Activated CD4-positive, alpha-beta T cell treated with anti-CD3 and anti-CD28 coated beads, Interleukin-2, amount 10 ng/mL, durations not matched to agents 24 days and 14 days (primary cell): ENCODE measurements around the gene RASIP1. TPM values are rescaled to one million over a fixed set of nuclear protein-coding genes. Genes with fewer than 3 reads are reported as not detected.
"Not testable (repeated sequence)": the region's sequence is repeated elsewhere in the genome, so short reads cannot be mapped to it uniquely, and the experiment has no call there.

ENCODE experiments used
- DNase-seq: peaks from one replicate; pipeline ENCODE4 v3.0.0; 2022
- H3K27ac Mint-ChIP-seq: one replicate; pipeline ENCODE4 v1.8.0; 2022; ENCODE audit warnings: mild to moderate bottlenecking, mixed read lengths
- H3K27me3 Mint-ChIP-seq: one replicate; pipeline ENCODE4 v1.8.0; 2022; ENCODE audit warnings: mixed read lengths
- H3K36me3 Mint-ChIP-seq: one replicate; pipeline ENCODE4 v1.8.0; 2022; ENCODE audit warnings: low read depth, mild to moderate bottlenecking, mixed read lengths
- H3K4me1 Mint-ChIP-seq: one replicate; pipeline ENCODE4 v1.8.0; 2021; ENCODE audit warnings: mixed read lengths
- H3K4me3 Mint-ChIP-seq: one replicate; pipeline ENCODE4 v1.8.0; 2022; ENCODE audit warnings: mild to moderate bottlenecking, moderate library complexity, mixed read lengths
- H3K9me3 Mint-ChIP-seq: one replicate; pipeline ENCODE4 v1.8.0; 2021; ENCODE audit warnings: mixed read lengths
- intact Hi-C: fragments of 100-400 bp; cut with micrococcal nuclease; formaldehyde crosslinking; loops from one replicate; pipeline ENCODE4 v1.15.1; 2023
- total RNA-seq: library from RNA; stranded (reverse); gene quantifications from 2 replicates; pipeline ENCODE4 v1.2.3, GENCODE V29; 2022

The RASIP1 gene
- total RNA-seq, 1 donor from 2014 or later: 0.82 TPM

DNA sequence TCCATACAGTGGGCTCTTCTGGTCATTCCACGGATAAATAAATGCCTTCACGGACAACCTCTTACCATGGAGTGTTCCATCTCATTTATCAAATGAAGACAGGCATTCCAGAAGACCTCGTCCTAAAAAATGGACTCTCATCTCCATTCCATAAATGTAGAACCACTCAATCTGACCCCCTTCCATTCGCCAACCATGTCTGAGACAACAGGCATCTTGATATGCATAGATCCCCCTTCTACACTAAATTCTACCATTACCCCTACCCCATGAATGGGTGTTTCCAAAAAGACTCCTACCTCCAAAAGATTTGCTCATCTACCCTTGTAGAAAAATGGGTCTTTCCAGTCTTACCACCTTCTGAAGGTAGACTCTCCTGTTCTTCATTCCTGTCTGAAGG, 9.0 kb downstream of the RASIP1 start:
- peaks cover 3% of the 10 kb centered on the region for H3K4me1 Mint-ChIP-seq
- no peak overlapping the region for H3K4me3 Mint-ChIP-seq
- intact Hi-C loops: no loop called here
- H3K27me3 Mint-ChIP-seq: peaks cover 4% of the 10 kb centered on the region
- H3K27ac Mint-ChIP-seq: no peak overlapping the region
- peaks cover 17% of the 10 kb centered on the region for H3K9me3 Mint-ChIP-seq
- peaks cover 12% of the 10 kb centered on the region for H3K36me3 Mint-ChIP-seq
- no peak for DNase-seq

DNA sequence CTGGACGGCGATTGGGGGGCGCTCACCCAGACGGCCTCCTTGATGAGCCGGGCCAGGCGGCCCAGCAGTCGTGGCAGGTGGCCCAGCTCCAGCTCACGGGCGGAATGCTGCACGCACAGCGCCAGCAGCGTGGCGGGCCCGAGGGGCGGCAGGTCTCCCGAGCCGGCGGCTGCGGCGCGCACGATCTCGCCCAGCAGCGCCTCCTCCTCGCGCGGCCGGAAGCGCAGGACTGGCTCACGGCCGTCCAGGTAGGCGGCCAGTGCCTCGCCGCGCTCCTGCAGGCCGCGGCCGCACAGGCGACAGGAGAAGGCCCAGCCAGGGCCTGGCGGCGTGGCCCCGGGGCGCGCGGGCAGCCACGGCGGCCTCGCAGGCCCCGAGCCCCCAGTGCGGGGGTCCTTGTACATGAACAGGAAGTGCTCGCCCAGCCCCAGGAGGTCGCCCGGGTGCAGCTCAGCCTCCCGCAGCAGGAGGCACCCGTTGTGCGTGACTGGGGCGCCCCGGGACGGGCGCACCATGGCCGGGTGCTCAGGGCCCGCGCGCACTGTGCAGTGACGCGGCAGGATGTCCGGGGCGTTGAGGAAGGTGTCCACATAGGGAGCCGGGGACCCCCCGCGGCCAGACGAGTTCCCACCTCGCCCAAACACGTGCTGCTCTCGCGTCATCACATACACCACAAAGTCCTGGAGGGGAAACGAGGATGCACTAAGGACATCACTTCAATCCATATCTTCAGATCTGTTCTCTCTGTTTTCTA, 11.3 kb downstream of the RASIP1 start:
- no peak overlapping the region for H3K27ac Mint-ChIP-seq
- peaks cover 29% of the 10 kb centered on the region for H3K9me3 Mint-ChIP-seq
- intact Hi-C loops: no loop called here
- peaks cover 4% of the 10 kb centered on the region for H3K27me3 Mint-ChIP-seq
- H3K4me3 Mint-ChIP-seq: no peak overlapping the region
- peak; percentile 54 for DNase-seq
- peaks cover 22% of the 10 kb centered on the region for H3K36me3 Mint-ChIP-seq
- peaks cover 14% of the 10 kb centered on the region for H3K4me1 Mint-ChIP-seq

DNA sequence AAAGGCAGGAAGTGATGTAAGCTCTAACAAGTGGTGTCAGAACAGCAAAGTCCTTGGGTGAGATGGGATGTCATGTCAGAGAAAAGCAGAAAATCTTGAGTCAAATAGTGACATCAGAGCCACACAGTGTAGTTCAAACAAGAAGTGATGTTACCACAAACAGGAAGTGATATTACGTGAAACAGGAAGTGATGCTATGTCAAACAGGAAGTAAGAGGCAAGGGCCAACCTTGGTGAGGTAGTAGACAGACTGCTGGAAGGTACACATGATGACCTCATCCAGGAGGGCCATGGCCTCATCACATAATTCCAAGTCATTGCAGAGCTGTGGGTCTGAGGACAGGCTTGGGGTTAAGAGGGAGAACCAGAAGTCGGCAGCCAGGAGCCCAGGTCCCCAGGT, 13.9 kb downstream of the RASIP1 start:
- intact Hi-C loops: no loop called here
- peak overlapping the region; percentile 69 for H3K27ac Mint-ChIP-seq
- peaks cover 14% of the 10 kb centered on the region for H3K4me1 Mint-ChIP-seq
- peak overlapping the region; percentile 1 for H3K4me3 Mint-ChIP-seq
- peaks cover 19% of the 10 kb centered on the region for H3K36me3 Mint-ChIP-seq
- DNase-seq: peak; percentile 75
- peaks cover 26% of the 10 kb centered on the region for H3K9me3 Mint-ChIP-seq
- peaks cover 3% of the 10 kb centered on the region for H3K27me3 Mint-ChIP-seq

DNA sequence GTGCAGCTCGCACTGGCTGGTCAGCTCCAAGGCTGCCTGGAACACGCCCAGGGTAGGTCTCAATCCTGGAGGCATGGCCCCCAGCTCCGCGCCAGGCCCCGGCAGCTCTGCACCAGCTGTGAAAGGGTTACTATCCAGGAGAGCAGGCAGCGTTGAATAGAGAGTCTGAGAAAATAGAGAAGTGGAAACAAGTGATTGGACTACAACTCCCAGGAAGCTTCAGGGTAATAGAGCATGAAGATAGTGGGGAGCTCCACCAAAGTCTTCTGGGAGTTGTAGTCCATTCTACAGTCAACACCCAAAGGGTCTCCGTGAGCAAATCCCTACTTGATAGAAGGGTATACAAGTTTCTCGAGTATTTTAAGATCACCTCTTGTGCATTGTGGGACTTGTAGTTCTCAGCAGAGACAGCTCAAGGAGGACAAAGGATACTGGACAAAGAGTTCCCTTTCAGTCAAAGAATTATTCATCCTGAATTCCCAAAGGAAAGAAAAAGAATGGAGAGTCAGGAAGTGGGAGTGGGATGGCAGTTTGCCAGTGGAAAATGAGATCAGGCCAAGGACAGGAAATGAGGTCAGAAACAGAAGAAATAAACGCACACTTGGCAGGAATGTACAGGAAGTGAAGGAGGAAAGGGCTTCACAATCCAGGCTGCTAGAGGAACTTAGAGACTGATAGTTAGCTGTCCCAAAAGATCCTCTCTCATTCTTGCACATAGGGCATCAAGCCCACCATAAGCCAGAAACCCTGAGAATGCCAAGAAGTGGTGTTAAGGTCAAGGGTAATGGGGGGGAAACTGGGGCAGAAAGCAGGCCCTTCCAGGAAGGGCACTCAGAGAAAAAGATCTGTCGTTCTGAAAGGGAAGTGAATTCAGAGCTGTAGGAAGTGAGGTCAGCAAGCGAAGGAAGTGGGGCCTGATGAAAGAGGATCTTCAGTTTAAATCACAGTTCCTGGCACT, 15.3 kb downstream of the RASIP1 start:
- H3K4me1 Mint-ChIP-seq: peaks cover 18% of the 10 kb centered on the region
- H3K27ac Mint-ChIP-seq: peak overlapping the region; percentile 80
- H3K9me3 Mint-ChIP-seq: peaks cover 23% of the 10 kb centered on the region
- no peaks in the 10 kb centered on the region for H3K27me3 Mint-ChIP-seq
- H3K4me3 Mint-ChIP-seq: peak overlapping the region; percentile 31
- DNase-seq: peak; percentile 81
- peaks cover 19% of the 10 kb centered on the region for H3K36me3 Mint-ChIP-seq
- intact Hi-C loops: no loop called here

DNA sequence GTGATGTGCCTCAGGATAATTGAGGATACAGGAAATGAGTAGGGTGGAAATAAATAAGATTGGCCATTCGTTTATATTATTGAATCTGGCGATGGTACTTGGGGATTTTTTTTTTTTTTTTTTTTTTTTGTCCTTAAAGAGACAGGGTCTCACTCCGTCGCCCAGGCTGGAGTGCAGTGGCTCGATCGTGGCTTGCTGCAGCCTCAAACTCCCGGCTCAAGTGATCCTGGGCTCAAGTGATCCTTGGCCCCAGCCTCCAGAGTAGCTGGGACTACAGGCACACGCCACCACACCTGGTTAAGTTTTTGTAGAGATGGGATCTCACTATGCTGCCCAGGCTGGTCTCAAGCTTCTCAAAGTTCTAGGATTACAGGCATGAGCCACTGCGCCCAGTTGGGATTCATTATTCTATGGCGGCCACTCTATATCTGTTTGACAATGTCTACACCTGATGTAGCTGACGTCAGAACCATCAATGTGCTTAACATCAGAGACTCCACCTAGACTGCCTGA, 18.2 kb downstream of the RASIP1 start:
- H3K27ac Mint-ChIP-seq: no peak overlapping the region
- peaks cover 18% of the 10 kb centered on the region for H3K4me1 Mint-ChIP-seq
- peak overlapping the region; percentile 21 for H3K4me3 Mint-ChIP-seq
- peaks cover 15% of the 10 kb centered on the region for H3K36me3 Mint-ChIP-seq
- H3K27me3 Mint-ChIP-seq: no peaks in the 10 kb centered on the region
- intact Hi-C loops: no loop called here
- H3K9me3 Mint-ChIP-seq: peaks cover 18% of the 10 kb centered on the region
- no peak for DNase-seq

DNA sequence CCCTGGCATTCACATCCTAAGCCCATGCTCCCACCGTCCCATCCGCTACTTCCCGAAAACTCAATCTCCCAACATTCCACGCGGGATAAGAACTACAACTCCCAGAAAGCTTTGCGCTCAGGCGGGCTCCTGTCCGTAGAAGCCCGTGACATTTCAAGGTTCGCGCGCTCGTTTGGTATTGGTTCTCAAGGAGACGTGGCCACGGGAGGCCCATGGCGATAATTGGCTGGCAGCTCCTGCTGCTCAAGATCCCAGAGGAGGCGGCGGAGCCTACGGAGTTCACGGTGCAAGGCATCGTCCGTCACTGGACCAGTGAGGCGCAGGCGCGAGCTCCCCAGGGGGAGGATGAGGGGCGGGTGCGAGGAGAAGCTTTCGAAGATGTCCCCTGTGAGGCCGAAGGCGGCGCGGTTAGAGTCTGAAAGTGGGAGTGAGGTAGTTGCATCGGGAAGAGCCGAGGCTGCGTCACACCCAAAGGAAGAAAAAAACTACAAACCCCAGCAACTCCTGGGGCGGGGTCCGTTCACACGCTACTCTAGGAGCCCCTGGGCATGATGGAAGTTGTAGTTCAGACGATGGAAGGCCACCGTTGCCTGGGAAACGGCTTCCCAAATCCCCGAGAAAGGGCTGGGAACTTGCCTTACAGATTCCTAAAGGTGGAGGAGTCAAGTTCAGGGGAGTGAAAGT, 19.7 kb downstream of the RASIP1 start:
- Mint-ChIP-seq H3K36me3 (peaks cover 6% of the 10 kb centered on the region), H3K4me1 (peaks cover 12% of the 10 kb centered on the region), H3K27me3 (no peaks in the 10 kb centered on the region), H3K4me3 (peak overlapping the region; percentile 91), H3K9me3 (peaks cover 8% of the 10 kb centered on the region), H3K27ac (peak overlapping the region; percentile 97)
- peak; percentile 98 for DNase-seq
- intact Hi-C loops: loop anchor here (1.0 to 2.0 kb wide), 2 partner anchors 25 to 84 kb away; partner anchors contain the start of gene DBP

DNA sequence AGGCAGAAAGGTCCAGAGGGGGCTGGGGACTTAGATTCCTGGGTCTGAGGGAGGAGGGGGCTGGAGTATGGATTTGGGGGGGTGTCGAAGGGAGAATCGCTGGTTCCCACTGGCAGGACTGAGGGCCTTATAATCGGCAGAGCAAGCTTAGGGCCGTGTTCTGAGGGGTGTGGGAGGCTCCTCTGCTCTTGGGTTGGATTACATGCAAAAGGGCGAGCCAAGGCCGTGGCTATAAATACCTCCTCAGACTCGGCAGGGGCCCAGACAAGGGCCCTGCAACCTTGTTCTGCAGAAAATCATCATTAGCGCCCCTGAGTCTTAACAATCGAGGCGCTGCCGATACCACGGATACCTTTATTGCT, 20.2 kb downstream of the RASIP1 start:
- peaks cover 3% of the 10 kb centered on the region for H3K36me3 Mint-ChIP-seq
- peak overlapping the region; percentile 91 for H3K4me3 Mint-ChIP-seq
- H3K27me3 Mint-ChIP-seq: no peaks in the 10 kb centered on the region
- peak overlapping the region; percentile 97 for H3K27ac Mint-ChIP-seq
- peaks cover 4% of the 10 kb centered on the region for H3K9me3 Mint-ChIP-seq
- peaks cover 8% of the 10 kb centered on the region for H3K4me1 Mint-ChIP-seq
- intact Hi-C loops: loop anchor here (2.0 kb wide), 1 partner anchor 83 kb away; the partner anchor contains the start of gene DBP
- DNase-seq: no peak

DNA sequence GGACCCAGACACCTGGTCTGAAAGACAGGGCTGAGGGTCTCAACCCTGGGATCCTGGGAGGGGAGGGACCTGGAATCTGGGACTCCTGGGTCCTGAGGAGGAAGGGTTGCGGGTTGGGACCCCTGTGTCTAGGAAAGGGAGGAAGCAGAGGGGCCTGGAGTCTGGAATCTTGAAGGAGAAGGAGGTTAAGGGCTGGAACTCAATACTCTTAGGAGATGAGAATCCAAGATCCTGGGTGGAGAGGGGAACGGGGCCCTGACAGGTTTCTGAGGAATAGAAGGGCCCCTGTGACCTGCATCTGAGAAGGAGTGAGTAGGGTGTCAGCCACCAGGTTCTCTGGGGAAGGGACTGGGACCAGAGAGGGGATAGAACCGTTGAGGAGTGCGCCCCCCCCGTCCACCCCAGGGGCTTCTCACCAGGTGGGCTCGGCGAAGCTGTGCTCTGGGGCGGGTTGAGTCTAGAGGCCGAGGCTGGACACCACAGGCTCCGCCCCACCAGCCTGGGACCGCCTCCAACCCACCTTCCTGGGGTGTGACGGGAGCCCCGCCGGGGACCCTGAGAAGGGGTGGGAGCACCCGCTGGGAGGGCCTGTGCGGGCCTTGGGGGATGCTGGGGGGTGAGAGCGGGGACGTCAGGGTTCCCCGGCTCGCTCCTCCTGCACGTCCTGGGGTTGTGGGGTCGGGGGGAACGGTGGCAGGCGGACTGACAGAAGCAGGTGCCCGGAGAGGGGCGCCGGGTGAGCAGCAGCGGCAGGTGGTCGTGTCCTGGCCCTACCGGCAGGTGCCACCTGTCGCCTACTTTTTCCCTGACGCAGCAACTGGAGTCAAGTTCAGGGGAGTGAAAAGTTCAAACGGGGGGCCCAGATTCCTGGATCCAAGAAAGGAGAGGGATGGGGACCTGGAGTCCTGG, 20.9 kb downstream of the RASIP1 start, which contains the start of gene MAMSTR:
TSS of gene MAMSTR (minus strand) at position 463 of the 909 bp plus-strand sequence. CDS start 694 bp downstream, outside the sequence.
- intact Hi-C loops: loop anchor here (2.0 to 10.0 kb wide), 2 partner anchors 83 to 385 kb away; partner anchors contain the start of gene DBP
- Mint-ChIP-seq H3K27me3 (no peaks in the 10 kb centered on the region), H3K4me3 (peak within 1 kb of the TSS; percentile 91), H3K9me3 (no peaks in the 10 kb centered on the region), H3K36me3 (no peaks in the 10 kb centered on the region), H3K27ac (peak within 1 kb of the TSS; percentile 97), H3K4me1 (peaks cover 9% of the 10 kb centered on the region)
- no peak for DNase-seq

DNA sequence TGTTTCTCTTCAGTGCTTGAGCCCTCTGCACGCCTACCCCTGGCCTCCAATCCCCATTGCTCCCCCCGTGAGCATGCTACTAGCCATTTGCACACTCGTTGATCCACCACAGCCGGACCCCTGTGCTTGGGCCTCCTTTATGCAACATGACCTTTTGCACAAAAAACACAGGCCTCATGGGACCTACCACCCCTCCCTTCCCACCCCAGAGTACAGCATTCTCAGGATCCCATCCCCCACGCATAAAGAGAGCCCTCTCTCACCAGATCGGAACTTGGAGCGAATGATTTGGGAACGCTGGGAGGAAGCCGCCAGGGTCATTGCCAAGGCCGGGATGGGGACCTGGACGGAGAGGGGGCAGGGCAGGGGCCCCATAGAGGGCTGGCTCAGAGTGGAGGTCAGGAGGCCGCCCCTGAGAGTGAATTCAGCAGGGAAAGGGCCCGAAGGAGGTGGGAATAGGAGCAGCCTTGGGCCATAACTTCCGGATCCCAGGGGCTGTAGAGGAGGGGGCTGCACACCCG, 21.6 kb downstream of the RASIP1 start:
- H3K27ac Mint-ChIP-seq: no peak overlapping the region
- intact Hi-C loops: loop anchor here (10.0 kb wide), 1 partner anchor 384 kb away; no protein-coding TSS in a partner anchor
- H3K9me3 Mint-ChIP-seq: no peaks in the 10 kb centered on the region
- no peak overlapping the region for H3K4me3 Mint-ChIP-seq
- no peak for DNase-seq
- H3K36me3 Mint-ChIP-seq: no peaks in the 10 kb centered on the region
- H3K4me1 Mint-ChIP-seq: peaks cover 11% of the 10 kb centered on the region
- H3K27me3 Mint-ChIP-seq: no peaks in the 10 kb centered on the region

DNA sequence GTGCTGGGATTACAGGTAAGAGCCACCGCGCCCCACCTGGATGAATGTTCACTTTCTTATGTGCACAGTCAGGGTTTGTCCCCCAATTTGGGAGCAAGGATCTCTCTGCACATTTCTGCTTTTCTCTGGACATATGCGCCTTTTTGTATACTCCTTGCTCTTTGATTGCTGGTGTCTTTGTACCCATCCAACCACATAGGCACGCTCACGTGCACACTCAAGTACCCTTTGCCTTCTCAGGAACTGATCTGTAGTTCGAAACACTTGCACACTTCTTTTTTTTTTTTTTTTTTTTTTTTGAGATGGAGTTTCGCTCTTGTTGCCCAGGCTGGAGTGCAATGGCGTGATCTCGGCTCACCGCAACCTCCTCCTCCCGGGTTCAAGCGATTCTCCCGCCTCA, 22.3 kb downstream of the RASIP1 start:
- intact Hi-C loops: loop anchor here (10.0 kb wide), 1 partner anchor 383 kb away; no protein-coding TSS in a partner anchor
- H3K4me1 Mint-ChIP-seq: peaks cover 16% of the 10 kb centered on the region
- DNase-seq, H3K4me3 Mint-ChIP-seq, H3K9me3 Mint-ChIP-seq, H3K27ac Mint-ChIP-seq, H3K27me3 Mint-ChIP-seq, H3K36me3 Mint-ChIP-seq: not testable (repeated sequence)

DNA sequence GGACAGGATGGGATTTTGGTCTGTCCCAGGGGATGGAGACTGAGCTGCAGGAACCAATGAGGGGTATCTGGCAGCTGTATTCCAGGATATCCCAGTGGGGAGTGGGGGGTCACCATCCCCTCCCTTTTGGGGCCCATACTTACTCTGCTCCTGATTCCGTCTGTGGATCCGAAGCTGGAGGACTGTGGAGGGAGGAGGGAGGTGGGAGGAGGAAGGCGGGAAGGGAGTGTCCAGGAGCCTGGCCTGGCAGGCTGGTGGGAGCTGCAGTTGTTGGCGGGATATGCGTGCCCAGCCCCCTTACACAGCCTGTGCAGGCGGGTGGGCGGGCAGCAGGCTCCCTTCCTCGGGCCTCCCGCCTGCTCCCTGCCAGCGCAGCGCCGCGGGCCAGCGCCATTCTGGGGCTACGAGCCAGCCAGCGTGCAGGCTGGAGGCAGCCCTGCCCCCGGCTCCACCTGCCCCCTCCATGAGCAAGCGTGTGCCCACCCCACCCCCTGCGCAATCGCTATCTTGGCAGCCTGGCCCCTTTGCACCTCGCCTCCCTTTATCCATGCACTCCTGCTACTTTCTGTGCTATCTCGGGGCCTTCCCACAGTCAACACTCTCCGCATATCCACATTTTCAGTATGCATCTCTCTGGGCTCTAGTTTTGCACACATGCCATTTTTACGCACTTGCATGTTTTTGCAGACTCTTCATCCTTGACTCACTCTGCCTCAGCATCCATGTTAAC, 23.7 kb downstream of the RASIP1 start:
- H3K27me3 Mint-ChIP-seq: no peaks in the 10 kb centered on the region
- H3K4me1 Mint-ChIP-seq: peaks cover 17% of the 10 kb centered on the region
- intact Hi-C loops: loop anchor here (10.0 kb wide), 1 partner anchor 382 kb away; no protein-coding TSS in a partner anchor
- no peak overlapping the region for H3K27ac Mint-ChIP-seq
- peaks cover 2% of the 10 kb centered on the region for H3K36me3 Mint-ChIP-seq
- H3K9me3 Mint-ChIP-seq: no peaks in the 10 kb centered on the region
- no peak overlapping the region for H3K4me3 Mint-ChIP-seq
- no peak for DNase-seq
